ENCODE measurements around the gene NCAPH2. TPM values are rescaled to one million over a fixed set of nuclear protein-coding genes. Genes with fewer than 3 reads are reported as not detected.

Gene NCAPH2
- total and polyA plus RNA-seq, 2 of the 13 experiments (the other 11 are each of a cell fraction or from before 2014, with no cell fraction given): 28.1 to 64.4 TPM

- Histone ChIP-seq H3K36me3 (replicated peaks in 1 of 2; ENCODE audit: control insufficient read depth in 1 of 2, insufficient read depth in 2 of 2, low read length in 2 of 2) (peaks cover 4 to 5% of the 10 kb centered on the region in 2 experiments; a peak in 2 of 5 replicates), H4K20me1 (ENCODE audit: insufficient read depth, low read length) (no peaks in the 10 kb centered on the region), H3K9ac (ENCODE audit: insufficient read depth, low read depth, low read length) (no peak overlapping the region), H3K79me2 (ENCODE audit: insufficient read depth, low read length) (no peaks in the 10 kb centered on the region), H3K4me2 (ENCODE audit: low read depth, low read length) (no peak overlapping the region), H3K27ac (ENCODE audit: extremely low read length, insufficient read depth, low read length) (no peak overlapping the region), H3K27me3 (ENCODE audit: control insufficient read depth in 1 of 2, insufficient read depth in 2 of 2, low read length in 2 of 2) (no peaks in the 10 kb centered on the region), H3K9me3 (ENCODE audit: low read length) (no peaks in the 10 kb centered on the region), H3K4me3 (replicated peaks in 1 of 3; ENCODE audit: insufficient read depth in 1 of 3, low read depth in 2 of 3, low read length in 3 of 3) (no peak overlapping the region), H3K4me1 (ENCODE audit: insufficient read depth, low read length) (peaks cover 18% of the 10 kb centered on the region), H2AFZ (ENCODE audit: low read length) (no peak overlapping the region)
- no peak for FAIRE-seq
- DNase-seq (ENCODE audit: low spot score): no peak
- intact Hi-C loops (cut with micrococcal nuclease; ENCODE audit: unreplicated experiment): no loop called here
- no peak for ATAC-seq
- TF ChIP-seq ZNF138 (CRISPR knock-in tag; IDR thresholded peaks at IDR 0.05; ENCODE audit: low read depth) (no peak), ZNF33B (CRISPR knock-in tag; IDR thresholded peaks at IDR 0.05) (no peak), CREBL2 (CRISPR knock-in tag; IDR thresholded peaks at IDR 0.05; ENCODE audit: borderline replicate concordance) (no peak), ZNF570 (CRISPR knock-in tag; IDR thresholded peaks at IDR 0.05; ENCODE audit: borderline replicate concordance) (no peak), ZNF674 (CRISPR knock-in tag; IDR thresholded peaks at IDR 0.05; ENCODE audit: low read depth) (no peak), CENPT (CRISPR knock-in tag; IDR thresholded peaks at IDR 0.05; ENCODE audit: low read depth) (no peak), SIX4 (CRISPR knock-in tag; IDR thresholded peaks at IDR 0.05) (no peak), PRDM10 (CRISPR knock-in tag; IDR thresholded peaks at IDR 0.05; ENCODE audit: low read depth) (no peak), GABPB1 (CRISPR knock-in tag; IDR thresholded peaks at IDR 0.05) (no peak), EEA1 (CRISPR knock-in tag; IDR thresholded peaks at IDR 0.05; ENCODE audit: borderline replicate concordance) (no peak), NFYC (CRISPR knock-in tag; IDR thresholded peaks at IDR 0.05) (no peak), ZBTB43 (CRISPR knock-in tag; conservative IDR thresholded peaks at IDR 0.05) (no peak)
- POLR2A ChIA-PET: no interaction called here
- 95% methylated on average over 13 of the region's 26 CpGs for whole genome bisulfite sequencing (ENCODE audit: low lambda C conversion rate)
- in situ Hi-C loops (cut with HindIII; ENCODE audit: extremely low pct_ligation_motif_present, low pct_unique_long_range_greater_than_20kb): no loop called here
- CTCF ChIA-PET (ENCODE audit: low intra/inter-chr PET ratio, low total read pairs): no interaction called here
- BruUV-seq (replicated peaks): no TSS peak
These were observed 65.7 kb downstream of the NCAPH2 start for GRCh38 chr22:50573491-50574382.

Measured in HepG2 (cell line).